Kidney (tissue), 14 donors: ENCODE results near the gene PRR19. TPM values are rescaled to one million over a fixed set of nuclear protein-coding genes. Genes with fewer than 3 reads are reported as not detected.

Experiments
- DNase-seq, 5 donors: peaks; one replicate each; pipeline ENCODE4 v3.0.0-alpha.2; 2013 to 2020
- FAIRE-seq: peaks from 2 replicates; lab custom pipeline; 2012; peaks lifted over from hg19 to GRCh38; lab: Jason Lieb, UNC
- H3K27ac ChIP-seq, 2 donors: one replicate each; pipeline ENCODE4 v1.7.0; 2013; ENCODE audit warnings: low read depth in 2 of 2, low read length in 2 of 2, inconsistent platforms in 1 of 2
- H3K27me3 ChIP-seq: one replicate; pipeline ENCODE4 v1.7.1; 2013; ENCODE audit warnings: low read length, inconsistent platforms; ENCODE audit not compliant: control insufficient read depth, insufficient read depth
- H3K36me3 ChIP-seq, 3 donors: one replicate each; pipeline versions ENCODE4 v1.7.0 to v1.7.1; 2013; ENCODE audit warnings: low read length in 3 of 3, control low read depth in 1 of 3, inconsistent platforms in 1 of 3; ENCODE audit not compliant: insufficient read depth in 3 of 3, control insufficient read depth in 2 of 3
- H3K4me1 ChIP-seq, 3 donors: one replicate each; pipeline versions ENCODE4 v1.7.0 to v1.7.1; 2013; ENCODE audit warnings: low read length in 3 of 3, inconsistent platforms in 1 of 3, low read depth in 1 of 3; ENCODE audit not compliant: control insufficient read depth in 2 of 3, insufficient read depth in 2 of 3
- H3K4me3 ChIP-seq, 3 donors: one replicate each; pipeline versions ENCODE4 v1.7.0 to v1.8.1; 2013; ENCODE audit warnings: low read length in 3 of 3, control low read depth in 1 of 3, inconsistent platforms in 1 of 3
- H3K9ac ChIP-seq, 3 donors: one replicate each; pipeline versions ENCODE4 v1.7.0 to v1.7.1; 2013; ENCODE audit warnings: low read length in 3 of 3, control low read depth in 1 of 3, inconsistent platforms in 1 of 3
- H3K9me3 ChIP-seq, 3 donors: one replicate each; pipeline versions ENCODE4 v1.7.0 to v1.7.1; 2013; ENCODE audit warnings: low read length in 3 of 3, control low read depth in 1 of 3, inconsistent platforms in 1 of 3; ENCODE audit not compliant: control insufficient read depth in 2 of 3, insufficient read depth in 1 of 3
- CTCF ChIP-seq: IDR thresholded peaks from 3 replicates; pipeline ENCODE4 v1.5.1; 2012; ENCODE audit warnings: mild to moderate bottlenecking, moderate library complexity, borderline replicate concordance; ENCODE audit not compliant: insufficient read depth; ENCODE audit errors: extremely low read depth
- intact Hi-C: fragments of 100-400 bp; cut with DNase I; formaldehyde crosslinking; loops from one replicate; pipeline ENCODE4 v1.11.1; 2022
- polyA plus RNA-seq: library from polyadenylated mRNA; stranded (reverse); fragments of 350-450 nt; fragmentation: Illumina TruSeq; extraction: RNeasy Lipid Tissue Mini Kit (QIAGEN cat#74804); gene quantifications from one replicate; pipeline ENCODE4 v1.2.3, GENCODE V29; 2014; ENCODE audit warnings: low read depth, low replicate concordance; ENCODE audit not compliant: insufficient read depth
- total RNA-seq: library from RNA; stranded (reverse); fragmentation: NEBNext Ultra II Directional; extraction: Animal tissue kit (Norgen Biotek cat#: 25700); gene quantifications from one replicate; pipeline ENCODE4 v1.2.1, GENCODE V29; 2021
- donor health status: control.
- donor health status: control.
- donor health status: control.
- donor health status: control.
- donor health status: control.
- donor health status: DM: yes; HTN: yes; CAD: no.
- donor health status: Normal renal cell carcinoma (clear cell type).

PRR19 gene
- total and polyA plus RNA-seq, 2 donors from 2014 or later = 0.47 to 0.71 TPM

GRCh38 chr19:42325896-42326771, 24.2 kb downstream of the PRR19 start:
- DNase-seq (peak in 1 of 5 donors; percentile 74), FAIRE-seq (no peak)
- Histone ChIP-seq H3K9ac (peak overlapping the region; percentile 2 to 94 (median 44)), H3K9me3 (no peaks in the 10 kb centered on the region), H3K4me1 (peaks cover 0 to 10% (median 9%) of the 10 kb centered on the region in 3 donors), H3K36me3 (no peaks in the 10 kb centered on the region), H3K4me3 (peak overlapping the region; percentile 59 to 91 (median 73)), H3K27ac (no peak overlapping the region), H3K27me3 (peaks cover 4% of the 10 kb centered on the region)
- intact Hi-C loops = no loop called here
- TF ChIP-seq CTCF = no peak

GRCh38 chr19:42326969-42327368, 25.0 kb downstream of the PRR19 start:
- peak overlapping the region in 1 of 3 donors; percentile 91 for H3K4me3 ChIP-seq
- no peaks in the 10 kb centered on the region for H3K9me3 ChIP-seq
- H3K27ac ChIP-seq = no peak overlapping the region
- intact Hi-C loops = no loop called here
- TF ChIP-seq CTCF = no peak
- peak overlapping the region in 1 of 3 donors; percentile 94 for H3K9ac ChIP-seq
- FAIRE-seq = no peak
- peaks cover 0 to 10% (median 9%) of the 10 kb centered on the region in 3 donors for H3K4me1 ChIP-seq
- H3K27me3 ChIP-seq = peaks cover 4% of the 10 kb centered on the region
- no peaks in the 10 kb centered on the region for H3K36me3 ChIP-seq
- DNase-seq = no peak

- no peak for FAIRE-seq
- Histone ChIP-seq H3K9me3 (no peaks in the 10 kb centered on the region), H3K27me3 (peaks cover 4% of the 10 kb centered on the region), H3K36me3 (no peaks in the 10 kb centered on the region), H3K9ac (no peak overlapping the region), H3K27ac (no peak overlapping the region), H3K4me3 (no peak overlapping the region), H3K4me1 (peaks cover 0 to 10% (median 9%) of the 10 kb centered on the region in 3 donors)
- no peak for TF ChIP-seq CTCF
- intact Hi-C loops = no loop called here
- no peak for DNase-seq
Measured at GRCh38 chr19:42327381-42327780, 25.4 kb downstream of the PRR19 start.
